Pulmonary artery endothelial cell (primary cell): ENCODE results near the gene PXMP2. TPM values are rescaled to one million over a fixed set of nuclear protein-coding genes. Genes with fewer than 3 reads are reported as not detected.
"Not testable (repeated sequence)": the region's sequence is repeated elsewhere in the genome, so short reads cannot be mapped to it uniquely, and the experiment has no call there.

Experiments
- DNase-seq: peaks from one replicate; pipeline ENCODE4 v3.0.0-alpha.2; 2011; ENCODE audit warnings: low read depth, low spot score
- total RNA-seq: library from RNA; depleted of rRNA; stranded (reverse); fragments of >200 nt; gene quantifications from 2 replicates; pipeline ENCODE4 v1.2.3, GENCODE V29; 2014

PXMP2 gene
- total RNA-seq, 1 donor from 2014 or later: 19.0 TPM

DNA sequence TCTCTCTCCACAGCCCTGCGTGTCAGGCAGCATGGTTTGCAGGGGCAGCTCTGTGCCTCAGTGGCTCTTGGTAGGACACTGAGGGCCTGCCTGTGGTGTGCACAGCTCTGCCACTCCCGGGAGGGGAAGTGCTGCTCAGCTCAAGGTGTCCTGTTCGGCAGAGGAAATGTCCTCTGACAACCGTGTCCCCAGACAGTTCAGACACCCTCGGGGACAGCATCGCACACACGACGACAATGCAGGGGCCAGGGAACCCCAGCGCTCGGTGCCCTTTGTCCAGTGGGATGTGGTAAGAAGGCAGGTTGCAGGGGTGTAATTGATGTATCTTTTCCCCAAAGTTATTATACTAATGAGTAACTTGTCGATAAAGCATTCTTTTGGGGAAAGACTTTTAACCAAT lies 60.0 kb downstream of the PXMP2 start:
- no peak for DNase-seq

DNA sequence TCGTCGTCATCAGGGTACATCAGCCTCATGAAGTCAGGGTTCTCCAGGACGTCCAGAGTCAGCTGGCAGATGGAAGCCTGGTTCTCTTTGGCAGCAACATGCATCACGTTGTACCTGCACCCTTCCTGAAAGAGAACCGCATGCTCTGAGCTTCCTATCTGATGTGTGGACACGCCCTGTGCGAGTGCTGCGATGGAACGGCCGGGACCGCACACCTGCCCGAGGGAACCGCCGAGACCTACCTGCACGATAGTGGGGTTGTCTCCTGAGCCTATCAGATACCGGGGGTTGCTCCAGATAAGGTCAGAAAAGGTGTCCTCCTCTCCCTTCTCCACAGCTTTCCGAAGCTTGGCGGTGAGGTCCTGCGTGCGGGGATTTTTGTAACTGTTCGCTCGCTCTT lies 60.5 kb downstream of the PXMP2 start:
- no peak for DNase-seq

GRCh38 chr12:132748319-132748718 lies 60.9 kb downstream of the PXMP2 start:
- DNase-seq: no peak

GRCh38 chr12:132753670-132754069 lies 66.3 kb downstream of the PXMP2 start:
- DNase-seq: not testable (repeated sequence)

DNA sequence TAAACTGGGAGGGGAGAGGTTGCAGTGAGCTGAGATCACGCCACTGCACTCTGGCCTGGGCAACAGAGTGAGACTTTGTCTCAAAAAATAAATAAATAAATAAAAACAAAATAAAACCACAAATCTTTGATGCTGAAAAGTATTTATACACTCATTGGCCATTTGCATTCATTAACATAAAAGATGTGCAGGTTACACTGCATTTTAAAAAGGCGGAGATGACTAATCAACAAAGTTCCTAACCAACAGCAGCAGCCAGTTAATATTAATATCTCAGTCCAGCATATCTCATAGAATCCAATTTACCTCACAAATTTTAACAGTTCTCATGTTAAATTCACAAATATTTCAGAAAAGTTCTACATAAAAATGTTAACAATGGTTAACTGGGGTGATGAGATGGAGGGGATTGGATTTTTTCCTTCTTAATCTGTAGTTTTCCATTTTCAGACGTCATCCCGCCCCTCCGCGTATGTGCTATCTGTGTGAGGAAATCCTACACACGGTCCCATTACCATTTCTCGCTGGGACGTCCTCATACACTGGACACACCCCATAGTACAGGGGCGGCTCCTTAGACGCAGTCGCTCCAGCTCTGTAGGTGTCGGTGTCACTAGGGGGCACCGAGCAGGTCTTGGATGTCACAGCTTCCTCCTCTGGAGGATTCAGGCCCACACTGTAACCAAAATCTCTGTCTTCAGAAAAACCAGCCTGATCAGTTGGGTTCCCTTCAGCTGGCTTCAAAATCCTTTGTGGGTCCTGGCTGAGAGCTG lies 67.0 kb downstream of the PXMP2 start:
- no peak for DNase-seq

Other genes starting within 250 kb of the PXMP2 start
- 4.4 and 5.9 TPM in 2 replicates for gene FBRSL1, start 197.4 kb upstream of the PXMP2 start, total RNA-seq
- 0.14 TPM in 1 of 2 replicates, not detected in the other for gene LRCOL1, start 77.0 kb upstream of the PXMP2 start, total RNA-seq
- not detected in 2 replicates for gene P2RX2, start 68.8 kb upstream of the PXMP2 start, total RNA-seq
- gene POLE, start 245 bp upstream of the PXMP2 start, total RNA-seq: 27.6 and 40.9 TPM in 2 replicates
- 89.2 and 100 TPM in 2 replicates for gene PGAM5, start 23.3 kb downstream of the PXMP2 start, total RNA-seq
- 45.3 and 78.0 TPM in 2 replicates for gene ANKLE2, start 74.2 kb downstream of the PXMP2 start, total RNA-seq
- gene GOLGA3, start 141.3 kb downstream of the PXMP2 start, total RNA-seq: 102 and 140 TPM in 2 replicates
- 45.0 and 50.2 TPM in 2 replicates for gene CHFR, start 200.0 kb downstream of the PXMP2 start, total RNA-seq